ENCODE results near the gene TEDC1.

GRCh38 chr14:105480807-105481801 lies 9.9 kb upstream of the TEDC1 start:
- peak; percentile 94 to 99 (median 98) for TF ChIP-seq CTCF (IDR thresholded peaks at IDR 0.05)
- TF ChIP-seq POLR2A (IDR thresholded peaks at IDR 0.05), result peak in 1 of 2 donors; percentile 50
